Uterus (tissue), 2 donors: ENCODE measurements around the gene MMP7.

Experiments used
- CTCF ChIP-seq, 4 experiments: fragments of 200-600 bp in 2 of 4; fragments of 450-650 bp in 2 of 4; sonication (generic) in 2 of 4; IDR thresholded peaks; one replicate each; pipeline ENCODE4 v1.5.1; 2016 to 2019; ENCODE audit warnings: antibody characterized with exemption in 4 of 4, mild to moderate bottlenecking in 2 of 4, moderate library complexity in 1 of 4
- POLR2A ChIP-seq, 2 donors: fragments of 450-650 bp; IDR thresholded peaks; one replicate each; pipeline ENCODE4 v1.6.1; 2016; ENCODE audit warnings: antibody characterized with exemption in 2 of 2, mild to moderate bottlenecking in 1 of 2, moderate library complexity in 1 of 2

GRCh38 chr11:102520514-102520913 lies 10.0 kb downstream of the MMP7 start:
- no peak for TF ChIP-seq CTCF (IDR thresholded peaks at IDR 0.05)
- no peak for TF ChIP-seq POLR2A (IDR thresholded peaks at IDR 0.05)
